GM18868 (cell line): ENCODE data around the gene NISCH.

Experiments used
- ATAC-seq: cut with Tn5 transposase; IDR thresholded peaks from one replicate; pipeline ENCODE4 v1.9.1; 2021; ENCODE audit warnings: mild to moderate bottlenecking, moderate library complexity; ENCODE audit not compliant: unreplicated experiment

Gene NISCH

GRCh38 chr3:52488746-52489145, 33.3 kb downstream of the NISCH start:
- ATAC-seq = no peak

- no peak for ATAC-seq
Observed at GRCh38 chr3:52489453-52489852, 34.0 kb downstream of the NISCH start.

GRCh38 chr3:52490035-52490938, 34.9 kb downstream of the NISCH start:
- ATAC-seq = no peak

GRCh38 chr3:52490939-52491526, 35.6 kb downstream of the NISCH start:
- no peak for ATAC-seq

GRCh38 chr3:52492059-52492458, 36.7 kb downstream of the NISCH start:
- ATAC-seq = no peak

- ATAC-seq = no peak
Observed at GRCh38 chr3:52493232-52494017, 38.0 kb downstream of the NISCH start.

- no peak for ATAC-seq
Observed at GRCh38 chr3:52494445-52494844, 39.0 kb downstream of the NISCH start.

GRCh38 chr3:52494886-52495495, 39.6 kb downstream of the NISCH start, which contains the start of gene STAB1:
Gene STAB1 (plus strand): TSS chr3:52495338. CDS start chr3:52495414, 76 bp downstream.
- no peak for ATAC-seq

- ATAC-seq = no peak
Observed at GRCh38 chr3:52495777-52496602, 40.6 kb downstream of the NISCH start.

- ATAC-seq = no peak
Observed at GRCh38 chr3:52498137-52499054, 43.0 kb downstream of the NISCH start.

GRCh38 chr3:52501046-52501445, 45.6 kb downstream of the NISCH start:
- no peak for ATAC-seq

GRCh38 chr3:52502001-52502400, 46.6 kb downstream of the NISCH start:
- no peak for ATAC-seq

GRCh38 chr3:52502808-52503350, 47.5 kb downstream of the NISCH start:
- ATAC-seq = no peak

GRCh38 chr3:52503788-52504424, 48.5 kb downstream of the NISCH start:
- no peak for ATAC-seq

GRCh38 chr3:52504977-52505376, 49.6 kb downstream of the NISCH start:
- ATAC-seq = no peak

- ATAC-seq = no peak
Observed at GRCh38 chr3:52506266-52506966, 51.0 kb downstream of the NISCH start.

- no peak for ATAC-seq
Observed at GRCh38 chr3:52507359-52507758, 52.0 kb downstream of the NISCH start.
